Hepatocyte (in vitro differentiated cells): ENCODE results near the gene KSR2. TPM values are rescaled to one million over a fixed set of nuclear protein-coding genes. Genes with fewer than 3 reads are reported as not detected.

Source experiments
- DNase-seq: peaks from one replicate; pipeline ENCODE4 v3.0.0-alpha.2; 2016; ENCODE audit warnings: low spot score
- H2AFZ ChIP-seq: fragments of 200-600 bp; sonication (generic); 2 replicates; pipeline ENCODE4 v1.6.0; 2016; ENCODE audit warnings: antibody characterized with exemption, mild to moderate bottlenecking
- H3K27ac ChIP-seq: fragments of 200-600 bp; sonication (generic); 2 replicates; pipeline ENCODE4 v1.5.1; 2016; ENCODE audit warnings: mild to moderate bottlenecking
- H3K27me3 ChIP-seq: fragments of 200-600 bp; sonication (generic); 2 replicates; pipeline ENCODE4 v1.6.1; 2016
- H3K36me3 ChIP-seq: fragments of 200-600 bp; sonication (generic); replicated peaks from 2 replicates; pipeline ENCODE4 v1.5.1; 2016; ENCODE audit warnings: low read depth; ENCODE audit not compliant: insufficient read depth
- H3K4me1 ChIP-seq: fragments of 200-600 bp; sonication (generic); 2 replicates; pipeline ENCODE4 v1.5.1; 2016; ENCODE audit warnings: mild to moderate bottlenecking, moderate library complexity; ENCODE audit not compliant: insufficient read depth
- H3K4me2 ChIP-seq: fragments of 200-600 bp; sonication (generic); 2 replicates; pipeline ENCODE4 v1.6.0; 2016
- H3K4me3 ChIP-seq: fragments of 200-600 bp; sonication (generic); 2 replicates; pipeline ENCODE4 v1.5.1; 2016; ENCODE audit warnings: mild to moderate bottlenecking
- H3K79me2 ChIP-seq: fragments of 200-600 bp; sonication (generic); 2 replicates; pipeline ENCODE4 v1.6.0; 2017; ENCODE audit warnings: mild to moderate bottlenecking
- H3K9me2 ChIP-seq: fragments of 200-600 bp; sonication (generic); replicated peaks from 2 replicates; pipeline ENCODE4 v1.6.0; 2017; ENCODE audit warnings: mild to moderate bottlenecking; ENCODE audit not compliant: insufficient read depth
- H3K9me3 ChIP-seq: fragments of 200-600 bp; sonication (generic); 2 replicates; pipeline ENCODE4 v1.5.1; 2016; ENCODE audit warnings: low read depth, mild to moderate bottlenecking
- H4K20me1 ChIP-seq: fragments of 200-600 bp; sonication (generic); 2 replicates; pipeline ENCODE4 v1.6.0; 2016; ENCODE audit warnings: mild to moderate bottlenecking; ENCODE audit not compliant: insufficient read depth, poor library complexity, severe bottlenecking
- EZH2 ChIP-seq: fragments of 200-600 bp; sonication (generic); IDR thresholded peaks from 2 replicates; pipeline ENCODE4 v1.6.1; 2016; ENCODE audit warnings: antibody characterized with exemption, mild to moderate bottlenecking, borderline replicate concordance
- EZH2phosphoT487 ChIP-seq: fragments of 200-600 bp; sonication (generic); IDR thresholded peaks from one replicate; pipeline ENCODE4 v1.6.1; 2018; ENCODE audit warnings: antibody characterized with exemption, mild to moderate bottlenecking, low read depth, moderate library complexity; ENCODE audit not compliant: unreplicated experiment, severe bottlenecking
- WGBS: methylation state at CpG from one replicate; pipeline ENCODE4 v1.1.6; 2016; ENCODE audit warnings: low lambda C conversion rate; ENCODE audit errors: missing lambda C conversion rate; 5-methylcytosine and 5-hydroxymethylcytosine counted together
- polyA plus RNA-seq: library from polyadenylated mRNA; unstranded; fragments of >200 nt; fragmentation: Nextera tagmentation; extraction: Ambion mirVana; gene quantifications from 2 replicates; pipeline ENCODE4 v1.2.1, GENCODE V29; 2016
- total RNA-seq: library from RNA; depleted of rRNA; stranded (reverse); fragments of >200 nt; gene quantifications from 2 replicates; pipeline ENCODE4 v1.2.3, GENCODE V29; 2014
- TF ChIP-seq, protein P1 (sequence below): fragments of 200-600 bp; sonication (generic); IDR thresholded peaks from 2 replicates; pipeline ENCODE4 v1.5.1; 2016; ENCODE audit warnings: antibody characterized with exemption, mild to moderate bottlenecking; ENCODE audit not compliant: poor library complexity

Gene KSR2
- total and polyA plus RNA-seq, 2 experiments from 2014 or later = 0.37 to 0.46 TPM

DNA sequence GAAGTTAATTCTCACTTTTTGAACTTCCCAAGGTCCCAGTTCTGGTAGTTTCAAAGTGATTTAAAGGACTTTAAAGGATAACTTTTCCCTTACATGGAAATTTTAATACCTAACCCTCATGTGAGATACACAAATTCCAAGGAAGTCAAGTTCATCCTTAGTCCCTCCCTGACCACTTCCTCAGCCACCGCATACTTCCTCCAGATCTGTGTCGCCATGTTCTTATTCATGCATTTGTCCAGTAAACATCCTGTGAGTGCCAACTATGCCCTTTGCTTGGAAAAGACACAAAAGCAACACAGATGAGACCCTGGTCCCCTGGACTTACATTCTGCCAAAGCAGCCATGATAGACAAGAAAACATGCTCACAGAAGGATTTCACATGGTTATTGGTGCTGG, 206.6 kb downstream of the KSR2 start:
- Histone ChIP-seq H3K36me3 (no peaks in the 10 kb centered on the region), H3K4me1 (no peaks in the 10 kb centered on the region), H3K79me2 (no peaks in the 10 kb centered on the region), H3K4me3 (no peak overlapping the region), H3K27me3 (no peaks in the 10 kb centered on the region), H3K9me3 (no peaks in the 10 kb centered on the region), H4K20me1 (no peaks in the 10 kb centered on the region), H3K9me2 (no peaks in the 10 kb centered on the region), H3K27ac (no peak overlapping the region), H2AFZ (no peak overlapping the region), H3K4me2 (no peak overlapping the region)
- TF ChIP-seq, protein P1, sequence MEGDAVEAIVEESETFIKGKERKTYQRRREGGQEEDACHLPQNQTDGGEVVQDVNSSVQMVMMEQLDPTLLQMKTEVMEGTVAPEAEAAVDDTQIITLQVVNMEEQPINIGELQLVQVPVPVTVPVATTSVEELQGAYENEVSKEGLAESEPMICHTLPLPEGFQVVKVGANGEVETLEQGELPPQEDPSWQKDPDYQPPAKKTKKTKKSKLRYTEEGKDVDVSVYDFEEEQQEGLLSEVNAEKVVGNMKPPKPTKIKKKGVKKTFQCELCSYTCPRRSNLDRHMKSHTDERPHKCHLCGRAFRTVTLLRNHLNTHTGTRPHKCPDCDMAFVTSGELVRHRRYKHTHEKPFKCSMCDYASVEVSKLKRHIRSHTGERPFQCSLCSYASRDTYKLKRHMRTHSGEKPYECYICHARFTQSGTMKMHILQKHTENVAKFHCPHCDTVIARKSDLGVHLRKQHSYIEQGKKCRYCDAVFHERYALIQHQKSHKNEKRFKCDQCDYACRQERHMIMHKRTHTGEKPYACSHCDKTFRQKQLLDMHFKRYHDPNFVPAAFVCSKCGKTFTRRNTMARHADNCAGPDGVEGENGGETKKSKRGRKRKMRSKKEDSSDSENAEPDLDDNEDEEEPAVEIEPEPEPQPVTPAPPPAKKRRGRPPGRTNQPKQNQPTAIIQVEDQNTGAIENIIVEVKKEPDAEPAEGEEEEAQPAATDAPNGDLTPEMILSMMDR = no peak
- TF ChIP-seq EZH2phosphoT487 = no peak
- no peak for TF ChIP-seq EZH2
- 93% methylated on average over 2 of the region's 2 CpGs for WGBS
- DNase-seq = no peak

DNA sequence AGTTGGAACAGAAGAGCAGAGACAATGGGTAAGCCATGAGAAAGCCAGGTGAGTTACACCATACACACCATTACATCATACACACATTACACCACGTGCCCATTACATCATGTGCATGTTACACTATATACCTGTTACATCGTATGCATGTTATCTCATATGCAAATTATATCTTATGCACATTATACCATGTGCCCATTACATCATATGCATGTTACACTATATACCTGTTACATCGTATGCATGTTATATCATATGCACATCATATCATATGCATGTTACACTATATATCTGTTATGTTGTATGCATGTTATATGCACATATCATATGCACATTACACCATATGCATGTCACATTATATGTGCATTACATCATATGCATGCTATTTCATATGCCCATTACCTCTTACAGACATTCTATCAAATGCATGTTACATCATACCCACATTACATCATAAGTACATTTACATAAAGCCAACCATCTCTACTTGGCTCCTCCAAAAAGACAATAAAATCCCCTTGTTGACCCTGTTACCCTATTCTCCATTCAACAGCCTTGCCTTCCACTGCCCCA, 207.2 kb downstream of the KSR2 start:
- Histone ChIP-seq H3K4me1 (no peaks in the 10 kb centered on the region), H3K4me3 (no peak overlapping the region), H4K20me1 (no peaks in the 10 kb centered on the region), H3K27ac (no peak overlapping the region), H3K27me3 (no peaks in the 10 kb centered on the region), H3K79me2 (no peaks in the 10 kb centered on the region), H3K9me3 (no peaks in the 10 kb centered on the region), H3K4me2 (no peak overlapping the region), H3K9me2 (no peaks in the 10 kb centered on the region), H3K36me3 (no peaks in the 10 kb centered on the region), H2AFZ (no peak overlapping the region)
- WGBS = 92% methylated on average over 3 of the region's 3 CpGs
- TF ChIP-seq EZH2 = no peak
- no peak for TF ChIP-seq EZH2phosphoT487
- TF ChIP-seq, protein P1 = no peak
- no peak for DNase-seq

DNA sequence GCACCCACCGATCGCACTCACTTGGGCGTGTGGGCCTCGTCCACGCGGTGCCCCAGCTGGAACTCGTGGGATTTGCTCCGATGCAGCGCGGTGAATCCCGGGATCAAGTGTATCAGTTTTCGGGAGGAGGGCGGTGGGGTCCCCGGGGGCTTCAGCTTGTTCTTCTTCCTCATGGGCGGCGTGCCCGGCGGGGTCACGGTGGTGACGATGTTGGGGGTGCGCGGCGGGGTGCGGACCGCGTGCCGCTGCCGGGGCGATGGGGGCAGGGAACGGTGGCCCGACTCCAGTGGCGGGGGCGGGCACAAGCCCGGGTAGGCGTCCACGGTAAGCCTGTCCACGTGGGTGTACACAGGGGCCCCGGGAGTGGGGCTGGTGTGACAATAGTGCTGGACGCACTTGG, 207.8 kb downstream of the KSR2 start:
- Histone ChIP-seq H3K4me1 (no peaks in the 10 kb centered on the region), H3K79me2 (no peaks in the 10 kb centered on the region), H4K20me1 (no peaks in the 10 kb centered on the region), H3K27me3 (no peaks in the 10 kb centered on the region), H3K4me2 (no peak overlapping the region), H2AFZ (no peak overlapping the region), H3K9me3 (no peaks in the 10 kb centered on the region), H3K9me2 (no peaks in the 10 kb centered on the region), H3K27ac (no peak overlapping the region), H3K4me3 (no peak overlapping the region), H3K36me3 (no peaks in the 10 kb centered on the region)
- WGBS = 97% methylated on average over 25 of the region's 39 CpGs
- no peak for TF ChIP-seq EZH2phosphoT487
- no peak for TF ChIP-seq EZH2
- TF ChIP-seq, protein P1 = no peak
- DNase-seq = no peak
